Stimulated activated CD8-positive, alpha-beta memory T cell treated with anti-CD3 and anti-CD28 coated beads, Interleukin-7, amount 100 ng/mL, for 4 hours (primary cell): ENCODE results near the gene NOX4.
"Not testable (repeated sequence)": the region's sequence is repeated elsewhere in the genome, so short reads cannot be mapped to it uniquely, and the experiment has no call there.

Experiments used
- DNase-seq, 2 donors: peaks; one replicate each; pipeline ENCODE4 v3.0.0-alpha.2; 2020; ENCODE audit warnings: low read depth in 2 of 2

NOX4 gene

GRCh38 chr11:89379976-89380771, 111.0 kb downstream of the NOX4 start:
- not testable (repeated sequence) for DNase-seq

GRCh38 chr11:89378986-89379385, 112.2 kb downstream of the NOX4 start:
- not testable (repeated sequence) for DNase-seq

GRCh38 chr11:89369356-89369755, 121.8 kb downstream of the NOX4 start:
- DNase-seq, result not testable (repeated sequence)

- not testable (repeated sequence) for DNase-seq
These were observed 126.3 kb downstream of the NOX4 start for GRCh38 chr11:89364856-89365255.

GRCh38 chr11:89361734-89362133, 129.4 kb downstream of the NOX4 start:
- DNase-seq, result no peak

- DNase-seq, result not testable (repeated sequence)
These were observed 132.0 kb downstream of the NOX4 start for GRCh38 chr11:89359208-89359607.

- DNase-seq, result no peak
These were observed 132.4 kb downstream of the NOX4 start for GRCh38 chr11:89358761-89359160.

GRCh38 chr11:89355646-89356045, 135.5 kb downstream of the NOX4 start:
- no peak for DNase-seq

GRCh38 chr11:89354513-89354912, 136.7 kb downstream of the NOX4 start:
- not testable (repeated sequence) for DNase-seq

GRCh38 chr11:89347071-89347470, 144.1 kb downstream of the NOX4 start:
- DNase-seq, result no peak

GRCh38 chr11:89346601-89347000, 144.6 kb downstream of the NOX4 start:
- no peak for DNase-seq

GRCh38 chr11:89342880-89343572, 148.1 kb downstream of the NOX4 start:
- not testable (repeated sequence) for DNase-seq

- DNase-seq, result not testable (repeated sequence)
These were observed 150.7 kb downstream of the NOX4 start for GRCh38 chr11:89340450-89340849.

GRCh38 chr11:89338073-89338472, 153.1 kb downstream of the NOX4 start:
- DNase-seq, result not testable (repeated sequence)

- DNase-seq, result not testable (repeated sequence)
These were observed 154.0 kb downstream of the NOX4 start for GRCh38 chr11:89337100-89337650.

- not testable (repeated sequence) for DNase-seq
These were observed 157.5 kb downstream of the NOX4 start for GRCh38 chr11:89333704-89334103.

- not testable (repeated sequence) for DNase-seq
These were observed 159.2 kb downstream of the NOX4 start for GRCh38 chr11:89331940-89332339.

- no peak for DNase-seq
These were observed 163.3 kb downstream of the NOX4 start for GRCh38 chr11:89327885-89328284.

GRCh38 chr11:89321401-89321800, 169.8 kb downstream of the NOX4 start:
- no peak for DNase-seq

- DNase-seq, result not testable (repeated sequence)
These were observed 180.6 kb downstream of the NOX4 start for GRCh38 chr11:89310607-89311006.

GRCh38 chr11:89309321-89309985, 181.7 kb downstream of the NOX4 start:
- not testable (repeated sequence) for DNase-seq

- DNase-seq, result not testable (repeated sequence)
These were observed 182.9 kb downstream of the NOX4 start for GRCh38 chr11:89308272-89308671.
